ENCODE data around the gene RPS15. TPM values are rescaled to one million over a fixed set of nuclear protein-coding genes. Genes with fewer than 3 reads are reported as not detected.
A peak's percentile ranks its signal among the peaks of the same experiment; 100 is the strongest.

RPS15 gene
- total and polyA plus RNA-seq, 9 of the 15 experiments (the other 6 are each of a cell fraction or from before 2014, with no cell fraction given) = 605 to 2,791 (median 957) TPM

GRCh38 chr19:1396019-1396767 lies 42.0 kb upstream of the RPS15 start (continued):
- no peak for TF ChIP-seq HES1 (IDR thresholded peaks at IDR 0.05; ENCODE audit: low read depth)
- TF ChIP-seq E2F1 (CRISPR knock-in tag; IDR thresholded peaks at IDR 0.05) = no peak
- 0 out of 2 replicates have a peak, but pooled peaks have one; percentile 40 for TF ChIP-seq MYNN (IDR thresholded peaks at IDR 0.05)
- TF ChIP-seq MYNN (CRISPR knock-in tag; IDR thresholded peaks at IDR 0.05) = no peak
- peak; percentile 64; the same call in 1 of the 2 replicates for TF ChIP-seq HNRNPL (IDR thresholded peaks at IDR 0.05; ENCODE audit: low read depth, low read length)
- no peak for TF ChIP-seq EP300 (IDR thresholded peaks at IDR 0.05; ENCODE audit: low read length)
- peak; percentile 60 for TF ChIP-seq SUPT5H (IDR thresholded peaks at IDR 0.05)
- no peak for TF ChIP-seq ZNF431 (CRISPR knock-in tag; IDR thresholded peaks at IDR 0.05)
- TF ChIP-seq POLR2H (tag; IDR thresholded peaks at IDR 0.05; ENCODE audit: low read depth) = no peak
- TF ChIP-seq ZHX1 (conservative IDR thresholded peaks at IDR 0.05; ENCODE audit: low read length) = no peak
- no peak for TF ChIP-seq PHB (CRISPR knock-in tag; IDR thresholded peaks at IDR 0.05)
- no peak for TF ChIP-seq TBP (optimal IDR thresholded peaks at IDR 0.05; ENCODE audit: low read depth, low read length)
- TF ChIP-seq CHD1 (IDR thresholded peaks at IDR 0.05; ENCODE audit: low read length) = no peak
- TF ChIP-seq CREB5 (CRISPR knock-in tag; IDR thresholded peaks at IDR 0.05) = no peak
- no peak for TF ChIP-seq COPS2 (conservative IDR thresholded peaks at IDR 0.05)

All from K562 (cell line).